ENCODE data around the gene ZBTB34. TPM values are rescaled to one million over a fixed set of nuclear protein-coding genes. Genes with fewer than 3 reads are reported as not detected.

The ZBTB34 gene
- total and polyA plus RNA-seq, 4 donors: 1.1 to 9.5 (median 3.4) TPM

- DNase-seq (ENCODE audit: low spot score): no peak
- peaks cover 6 to 31% (median 11%) of the 10 kb centered on the region in 4 donors for H3K36me3 ChIP-seq (ENCODE audit: control insufficient read depth in 4 of 4, insufficient read depth in 3 of 4, low read depth in 1 of 4, low read length in 3 of 4)
- TF ChIP-seq EGR1 (IDR thresholded peaks at IDR 0.05; ENCODE audit: low read depth in 2 of 2) (no peak), HNF4A (conservative IDR thresholded peaks at IDR 0.05) (no peak), ATF3 (IDR thresholded peaks at IDR 0.05) (no peak), NR2F2 (IDR thresholded peaks at IDR 0.05) (no peak), TAF1 (conservative IDR thresholded peaks at IDR 0.05) (no peak), JUND (IDR thresholded peaks at IDR 0.05) (no peak), FOXA2 (IDR thresholded peaks at IDR 0.05) (no peak), RAD21 (IDR thresholded peaks at IDR 0.05) (no peak)
- TF ChIP-seq, protein P1, sequence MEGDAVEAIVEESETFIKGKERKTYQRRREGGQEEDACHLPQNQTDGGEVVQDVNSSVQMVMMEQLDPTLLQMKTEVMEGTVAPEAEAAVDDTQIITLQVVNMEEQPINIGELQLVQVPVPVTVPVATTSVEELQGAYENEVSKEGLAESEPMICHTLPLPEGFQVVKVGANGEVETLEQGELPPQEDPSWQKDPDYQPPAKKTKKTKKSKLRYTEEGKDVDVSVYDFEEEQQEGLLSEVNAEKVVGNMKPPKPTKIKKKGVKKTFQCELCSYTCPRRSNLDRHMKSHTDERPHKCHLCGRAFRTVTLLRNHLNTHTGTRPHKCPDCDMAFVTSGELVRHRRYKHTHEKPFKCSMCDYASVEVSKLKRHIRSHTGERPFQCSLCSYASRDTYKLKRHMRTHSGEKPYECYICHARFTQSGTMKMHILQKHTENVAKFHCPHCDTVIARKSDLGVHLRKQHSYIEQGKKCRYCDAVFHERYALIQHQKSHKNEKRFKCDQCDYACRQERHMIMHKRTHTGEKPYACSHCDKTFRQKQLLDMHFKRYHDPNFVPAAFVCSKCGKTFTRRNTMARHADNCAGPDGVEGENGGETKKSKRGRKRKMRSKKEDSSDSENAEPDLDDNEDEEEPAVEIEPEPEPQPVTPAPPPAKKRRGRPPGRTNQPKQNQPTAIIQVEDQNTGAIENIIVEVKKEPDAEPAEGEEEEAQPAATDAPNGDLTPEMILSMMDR (IDR thresholded peaks at IDR 0.05; ENCODE audit: low read depth, low read length, missing input control): no peak
- peaks cover 0 to 3% (median 1%) of the 10 kb centered on the region in 4 donors for H3K4me1 ChIP-seq (ENCODE audit: control insufficient read depth in 4 of 4, insufficient read depth in 4 of 4, low read length in 3 of 4)
- H3K9me3 ChIP-seq (ENCODE audit: control insufficient read depth in 4 of 4, low read length in 3 of 4): no peaks in the 10 kb centered on the region
- H3K27ac ChIP-seq (ENCODE audit: low read depth in 1 of 2, low read length in 2 of 2): no peak overlapping the region
- 83% methylated on average over 7 of the region's 7 CpGs for WGBS
- H3K27me3 ChIP-seq (ENCODE audit: control insufficient read depth in 4 of 4, insufficient read depth in 4 of 4, low read length in 3 of 4): no peaks in the 10 kb centered on the region
- no peak overlapping the region for H3K4me3 ChIP-seq (ENCODE audit: low read depth in 1 of 3, low read length in 3 of 3)
- H3K9ac ChIP-seq (ENCODE audit: low read depth in 1 of 2, low read length in 2 of 2): no peak overlapping the region
Measured at GRCh38 chr9:126838055-126838811, 22.2 kb upstream of the ZBTB34 start.

DNA sequence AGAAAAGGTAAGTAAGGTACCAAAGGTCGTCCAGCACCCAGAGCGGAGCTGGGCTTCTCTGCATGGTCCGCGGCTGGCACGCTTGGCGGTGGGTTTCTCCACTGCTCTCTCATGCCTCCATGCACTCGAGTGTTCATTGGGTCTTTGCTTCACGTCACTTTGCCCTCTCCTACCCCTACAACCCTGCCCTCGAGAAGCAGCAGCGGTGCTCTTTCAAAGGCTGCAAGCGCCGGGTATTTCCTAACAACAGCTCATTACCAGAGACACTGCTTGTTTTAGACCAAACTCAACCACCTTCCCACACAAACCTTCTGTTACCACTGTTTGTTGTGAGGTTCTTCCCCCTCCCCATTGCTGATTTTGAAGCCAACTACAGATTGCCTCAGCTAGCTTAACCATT is 21.5 kb upstream of the ZBTB34 start:
- no peak overlapping the region for H3K4me3 ChIP-seq (ENCODE audit: low read depth in 1 of 3, low read length in 3 of 3)
- H3K36me3 ChIP-seq (ENCODE audit: control insufficient read depth in 4 of 4, insufficient read depth in 3 of 4, low read depth in 1 of 4, low read length in 3 of 4): peaks cover 2 to 25% (median 6%) of the 10 kb centered on the region in 4 donors
- H3K27ac ChIP-seq (ENCODE audit: low read depth in 1 of 2, low read length in 2 of 2): no peak overlapping the region
- H3K9me3 ChIP-seq (ENCODE audit: control insufficient read depth in 4 of 4, low read length in 3 of 4): no peaks in the 10 kb centered on the region
- DNase-seq (ENCODE audit: low spot score): no peak
- 93% methylated on average over 12 of the region's 12 CpGs for WGBS
- H3K9ac ChIP-seq (ENCODE audit: low read depth in 1 of 2, low read length in 2 of 2): no peak overlapping the region
- no peaks in the 10 kb centered on the region for H3K27me3 ChIP-seq (ENCODE audit: control insufficient read depth in 4 of 4, insufficient read depth in 4 of 4, low read length in 3 of 4)
- TF ChIP-seq YY1 (IDR thresholded peaks at IDR 0.05): no peak
- TF ChIP-seq REST (IDR thresholded peaks at IDR 0.05): no peak
- no peak for TF ChIP-seq NR2F2 (IDR thresholded peaks at IDR 0.05)
- peaks cover 0 to 3% (median 1%) of the 10 kb centered on the region in 4 donors for H3K4me1 ChIP-seq (ENCODE audit: control insufficient read depth in 4 of 4, insufficient read depth in 4 of 4, low read length in 3 of 4)

DNA sequence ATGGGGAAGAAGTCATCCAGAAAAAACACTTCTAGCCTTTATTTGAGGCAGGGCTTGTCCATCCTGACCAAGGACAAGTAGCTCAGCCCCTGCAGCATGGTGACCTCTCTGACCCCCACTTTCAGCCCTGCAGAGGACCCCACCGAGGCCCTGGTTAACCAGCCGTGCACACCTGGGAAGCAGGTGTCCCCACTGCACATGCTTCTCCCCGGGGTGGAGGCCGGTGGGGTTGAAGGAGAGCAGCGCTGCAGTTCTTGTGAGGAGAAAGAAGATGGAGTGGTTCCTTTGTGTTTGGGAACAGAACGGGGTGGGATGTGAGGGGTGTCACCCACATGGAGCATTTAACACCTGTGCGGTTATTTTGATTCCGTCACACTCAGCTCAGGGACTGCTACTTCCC is 21.1 kb upstream of the ZBTB34 start:
- H3K36me3 ChIP-seq (ENCODE audit: control insufficient read depth in 4 of 4, insufficient read depth in 3 of 4, low read depth in 1 of 4, low read length in 3 of 4): peaks cover 0 to 22% (median 6%) of the 10 kb centered on the region in 4 donors
- no peak overlapping the region for H3K27ac ChIP-seq (ENCODE audit: low read depth in 1 of 2, low read length in 2 of 2)
- no peaks in the 10 kb centered on the region for H3K9me3 ChIP-seq (ENCODE audit: control insufficient read depth in 4 of 4, low read length in 3 of 4)
- no peak overlapping the region for H3K9ac ChIP-seq (ENCODE audit: low read depth in 1 of 2, low read length in 2 of 2)
- H3K4me3 ChIP-seq (ENCODE audit: low read depth in 1 of 3, low read length in 3 of 3): no peak overlapping the region
- peaks cover 0 to 3% (median 1%) of the 10 kb centered on the region in 4 donors for H3K4me1 ChIP-seq (ENCODE audit: control insufficient read depth in 4 of 4, insufficient read depth in 4 of 4, low read length in 3 of 4)
- no peak for DNase-seq (ENCODE audit: low spot score)
- WGBS: 93% methylated on average over 8 of the region's 8 CpGs
- H3K27me3 ChIP-seq (ENCODE audit: control insufficient read depth in 4 of 4, insufficient read depth in 4 of 4, low read length in 3 of 4): no peaks in the 10 kb centered on the region
- no peak for TF ChIP-seq NR2F2 (IDR thresholded peaks at IDR 0.05)
- no peak for TF ChIP-seq JUND (IDR thresholded peaks at IDR 0.05)
- no peak for TF ChIP-seq FOXA2 (IDR thresholded peaks at IDR 0.05)
- no peak for TF ChIP-seq ZBTB33 (IDR thresholded peaks at IDR 0.05)
- no peak for TF ChIP-seq HNF4A (conservative IDR thresholded peaks at IDR 0.05)
- TF ChIP-seq ATF3 (IDR thresholded peaks at IDR 0.05): no peak
- no peak for TF ChIP-seq EGR1 (IDR thresholded peaks at IDR 0.05; ENCODE audit: low read depth in 2 of 2)
- TF ChIP-seq RAD21 (IDR thresholded peaks at IDR 0.05): no peak
- TF ChIP-seq RXRA (IDR thresholded peaks at IDR 0.05): no peak
- TF ChIP-seq FOXA1 (IDR thresholded peaks at IDR 0.05): no peak
- TF ChIP-seq, protein P1 (IDR thresholded peaks at IDR 0.05; ENCODE audit: low read depth, low read length, missing input control): no peak
- TF ChIP-seq HNF4G (IDR thresholded peaks at IDR 0.05): no peak
- TF ChIP-seq SP1 (IDR thresholded peaks at IDR 0.05): no peak
